GM21423 (cell line): ENCODE measurements around the gene COL4A6.
A peak's percentile ranks its signal among the peaks of the same experiment; 100 is the strongest.

Source experiments
- ATAC-seq: cut with Tn5 transposase; IDR thresholded peaks from one replicate; pipeline ENCODE4 v1.9.1; 2021; ENCODE audit warnings: mild to moderate bottlenecking, moderate library complexity; ENCODE audit not compliant: unreplicated experiment

The COL4A6 gene

DNA sequence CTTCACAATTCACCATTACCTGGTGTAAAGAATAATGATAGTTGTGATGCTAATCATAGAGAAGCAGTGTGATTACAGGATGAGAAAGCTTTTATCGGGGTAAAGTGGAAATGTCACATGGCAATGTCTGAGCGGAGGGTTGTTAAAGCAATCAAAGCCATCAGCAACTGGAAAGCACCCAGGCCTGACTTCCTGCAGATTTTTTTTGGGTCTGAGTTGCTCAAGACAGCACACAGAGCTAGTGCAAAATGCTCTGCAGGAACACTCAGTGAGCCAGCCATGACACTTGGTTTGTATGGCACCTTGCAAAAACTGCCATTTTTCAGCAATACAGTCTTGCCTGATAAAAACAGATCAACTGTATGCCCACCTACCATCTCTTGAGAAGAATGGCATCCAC is 152.9 kb downstream of the COL4A6 start:
- no peak for ATAC-seq

DNA sequence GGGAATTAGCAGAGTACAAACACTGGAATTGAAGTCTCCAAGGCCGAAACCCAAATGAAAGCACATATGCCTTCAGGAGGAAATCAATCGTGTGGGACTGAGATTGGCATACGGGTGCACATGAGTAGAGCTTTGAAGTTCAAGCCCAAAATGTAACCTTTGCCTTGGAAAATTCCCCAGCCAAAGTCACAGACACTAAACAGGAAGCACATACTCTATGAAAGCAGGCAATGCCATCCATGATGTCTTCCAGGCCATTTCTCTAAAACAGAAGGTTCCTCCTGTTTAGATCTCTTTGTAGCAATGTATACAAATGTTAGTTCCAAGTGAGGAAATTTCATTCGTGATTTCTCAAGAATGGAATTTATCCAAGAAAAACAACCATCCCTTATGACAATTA is 162.5 kb downstream of the COL4A6 start:
- no peak for ATAC-seq

DNA sequence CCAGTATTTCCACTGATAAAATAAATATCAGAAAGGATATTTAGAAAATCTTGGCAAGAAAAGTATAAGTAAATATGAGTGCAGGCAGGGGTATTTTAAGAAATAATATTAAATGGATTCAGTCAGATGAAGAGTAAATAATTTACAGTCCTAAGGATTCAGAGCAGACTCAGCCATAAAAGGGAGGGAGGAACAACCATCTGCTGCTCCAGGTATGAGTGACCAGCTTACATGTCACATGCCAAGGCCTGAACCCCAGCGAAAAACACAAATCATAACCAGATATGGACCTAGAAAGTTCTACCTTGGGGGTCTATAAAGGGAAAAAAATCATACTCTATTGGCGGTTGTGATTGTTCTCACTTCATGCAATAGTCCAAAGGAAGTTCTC is 166.8 kb downstream of the COL4A6 start:
- peak; percentile 52 for ATAC-seq

DNA sequence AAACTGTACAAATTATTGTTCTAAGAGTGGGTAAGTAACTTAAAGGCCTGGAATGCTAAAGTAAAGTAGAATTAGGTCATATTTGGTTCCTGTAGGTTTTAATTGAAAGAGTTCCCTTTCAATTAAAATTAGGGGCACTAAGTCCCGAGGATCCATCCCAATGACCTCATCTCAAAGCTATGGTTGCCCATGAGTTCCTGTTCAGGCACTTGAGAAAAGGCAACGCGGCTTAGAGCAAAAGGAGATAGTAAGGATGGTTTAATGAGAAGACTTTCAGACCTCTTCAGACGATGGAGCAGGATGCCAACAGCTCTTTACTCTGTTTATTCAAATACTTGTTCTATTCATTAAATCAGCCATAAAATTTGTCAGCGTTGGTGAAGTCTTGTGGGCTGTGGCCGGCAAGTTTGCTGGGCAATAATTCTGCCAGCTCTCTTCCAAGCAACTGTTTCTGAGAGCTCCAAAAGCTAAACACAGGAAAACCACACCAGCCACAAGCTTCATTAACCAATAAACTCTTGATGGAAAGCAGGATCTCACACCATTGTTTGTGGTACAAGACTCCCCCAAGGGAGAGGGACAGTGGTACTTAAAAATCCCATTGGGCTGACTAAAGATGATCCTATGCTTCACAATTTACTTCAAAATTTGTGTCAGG is 167.4 kb downstream of the COL4A6 start:
- peak; percentile 46 for ATAC-seq

DNA sequence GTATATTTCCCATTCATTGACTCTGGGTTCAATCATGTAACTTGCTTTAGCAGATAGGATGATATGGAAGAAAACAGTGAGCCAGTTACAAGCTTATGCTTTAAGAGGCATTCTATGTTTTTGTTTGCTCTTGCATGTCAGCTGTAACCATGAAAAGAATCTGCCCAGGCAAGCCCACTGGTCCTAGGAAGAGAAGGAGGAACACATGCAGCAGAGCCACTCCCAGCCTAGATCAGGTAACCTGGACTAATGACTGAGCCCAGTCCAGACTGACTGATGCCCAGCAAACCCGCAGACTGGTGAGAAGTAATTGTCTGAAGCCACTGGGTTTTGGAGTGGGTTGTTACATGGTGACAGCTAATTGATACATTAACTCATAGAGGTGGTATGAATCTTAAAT is 167.9 kb downstream of the COL4A6 start:
- no peak for ATAC-seq

DNA sequence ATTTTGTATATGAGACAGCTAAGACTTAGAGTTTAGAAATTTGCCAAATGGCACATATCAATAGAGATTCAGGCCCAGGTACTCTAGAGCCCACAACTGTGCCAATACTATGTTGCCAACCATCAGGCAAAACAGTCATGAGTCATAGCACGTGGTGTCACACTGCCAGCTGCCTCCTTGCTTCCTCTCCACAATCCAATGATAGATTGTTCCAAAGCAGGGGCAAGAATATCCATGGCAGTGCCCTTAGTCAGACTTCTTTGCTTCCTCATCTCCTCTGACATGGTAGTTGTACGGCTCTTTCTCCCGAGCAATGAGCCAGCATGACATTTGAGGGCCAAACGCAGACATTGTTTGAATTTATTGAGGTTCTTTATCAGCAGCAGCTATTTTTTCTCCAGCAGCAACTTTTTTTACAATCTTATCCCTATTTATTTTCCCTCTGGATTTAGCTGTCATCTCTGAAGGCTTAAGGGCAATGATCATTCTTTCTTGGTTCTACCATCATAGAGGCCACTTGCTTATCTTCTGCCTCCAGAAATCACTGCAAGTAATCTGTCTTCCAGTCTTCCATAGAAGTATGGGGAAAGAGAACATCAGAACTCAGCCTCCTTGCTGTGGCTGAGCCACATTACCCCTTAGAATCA is 169.7 kb downstream of the COL4A6 start:
- no peak for ATAC-seq

DNA sequence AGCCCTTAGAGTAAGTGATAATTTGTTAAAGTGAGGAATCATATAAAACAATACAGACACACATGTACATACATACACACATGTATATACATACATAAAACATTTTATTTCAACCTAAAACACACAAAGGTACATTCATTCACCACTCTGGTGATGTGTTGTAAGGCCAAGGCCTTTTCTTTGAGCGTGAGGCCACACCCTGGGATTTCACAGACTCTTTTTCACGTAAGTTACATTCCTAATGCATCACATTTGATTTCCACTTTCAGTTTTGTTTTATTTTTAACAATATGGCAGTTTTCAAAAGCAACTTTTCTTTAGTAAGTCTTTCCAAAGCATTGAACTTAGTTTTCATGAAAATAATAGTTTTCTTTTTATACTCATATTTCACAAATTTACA is 170.7 kb downstream of the COL4A6 start:
- ATAC-seq, result no peak

DNA sequence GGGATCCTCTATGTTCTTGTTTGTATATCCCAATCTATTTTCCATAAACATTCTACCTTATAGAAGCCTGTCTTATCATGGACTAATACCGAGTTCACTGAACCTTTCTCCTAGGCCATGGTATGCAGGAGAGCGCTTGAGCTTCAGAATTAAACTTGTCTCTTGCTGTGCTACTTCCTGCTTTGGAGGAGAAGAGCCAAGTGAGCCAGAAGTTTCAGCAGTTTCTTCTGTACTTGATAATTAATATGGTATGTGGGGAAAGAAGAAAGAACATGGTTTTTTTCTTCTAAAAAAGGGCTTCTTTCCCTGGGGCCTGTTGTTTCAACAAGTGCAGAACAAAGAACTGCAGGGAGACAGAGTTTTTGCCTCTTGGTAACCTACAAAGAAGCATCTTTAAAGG is 173.8 kb downstream of the COL4A6 start:
- ATAC-seq, result no peak

DNA sequence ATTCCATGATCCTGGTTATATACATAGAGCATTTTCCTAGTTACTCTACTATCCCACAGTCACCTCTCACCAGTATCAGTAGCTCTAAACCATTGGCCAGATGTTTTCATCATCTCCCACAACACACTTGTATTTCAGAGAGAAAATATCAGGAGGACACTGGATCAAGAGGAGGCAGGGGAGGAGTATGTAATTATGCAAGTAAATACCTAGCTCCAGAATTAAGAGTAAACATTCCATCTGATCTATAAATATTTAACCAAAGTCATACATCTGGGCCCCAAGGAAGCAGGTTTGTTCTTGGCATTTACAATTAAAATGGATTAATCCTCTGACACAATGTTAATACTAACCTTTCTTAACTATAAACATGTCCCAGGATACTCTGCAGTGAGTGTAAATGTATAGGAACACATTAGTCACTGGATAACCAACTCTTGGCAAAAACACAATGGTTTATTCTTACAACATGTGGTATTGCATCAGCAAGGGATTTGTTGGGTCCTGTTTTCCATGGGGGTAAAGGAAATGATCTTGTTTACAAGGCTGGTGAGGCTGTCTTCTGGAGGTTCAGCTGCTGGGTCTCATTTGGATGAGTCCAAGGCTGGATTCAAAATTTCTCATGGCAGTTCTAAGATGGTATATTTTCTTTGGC is 176.5 kb downstream of the COL4A6 start:
- no peak for ATAC-seq

DNA sequence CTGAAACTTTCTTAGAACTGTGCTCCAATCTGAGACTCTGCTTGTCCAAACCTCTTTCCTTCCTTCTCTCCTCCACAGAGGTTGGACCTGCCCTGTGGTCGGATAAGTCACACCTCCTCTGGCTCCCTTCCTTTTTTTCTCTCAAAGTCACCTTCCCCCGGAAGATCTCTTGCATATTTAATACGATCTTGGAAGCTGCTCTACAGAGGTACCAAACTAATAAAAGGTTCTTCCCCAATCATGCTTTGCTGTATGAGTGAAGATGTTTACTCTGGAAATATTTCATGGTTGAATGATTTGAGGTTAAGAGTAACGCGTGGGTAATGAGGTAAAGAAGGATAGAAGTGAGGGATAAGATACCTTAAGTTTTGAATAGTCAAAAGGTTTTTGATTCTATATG is 180.7 kb downstream of the COL4A6 start:
- no peak for ATAC-seq

DNA sequence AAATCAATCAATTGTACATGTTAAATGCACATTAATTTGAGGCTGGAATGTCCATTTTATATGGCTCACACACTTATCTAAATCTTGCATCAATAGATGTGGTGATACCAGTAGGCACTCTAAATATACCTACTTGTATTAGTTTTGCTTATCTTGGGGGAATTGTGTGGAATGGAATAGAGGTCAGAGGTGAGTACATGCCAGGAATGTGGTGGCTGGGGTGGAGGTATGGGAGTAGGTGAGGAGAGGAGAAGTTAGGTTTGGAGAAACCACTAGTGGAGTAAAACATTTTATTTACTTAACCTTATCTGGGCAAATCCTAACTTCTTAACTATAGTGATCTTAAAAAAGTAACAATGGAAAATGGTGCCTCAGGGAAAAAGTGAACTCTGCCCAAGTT is 183.6 kb downstream of the COL4A6 start:
- no peak for ATAC-seq

DNA sequence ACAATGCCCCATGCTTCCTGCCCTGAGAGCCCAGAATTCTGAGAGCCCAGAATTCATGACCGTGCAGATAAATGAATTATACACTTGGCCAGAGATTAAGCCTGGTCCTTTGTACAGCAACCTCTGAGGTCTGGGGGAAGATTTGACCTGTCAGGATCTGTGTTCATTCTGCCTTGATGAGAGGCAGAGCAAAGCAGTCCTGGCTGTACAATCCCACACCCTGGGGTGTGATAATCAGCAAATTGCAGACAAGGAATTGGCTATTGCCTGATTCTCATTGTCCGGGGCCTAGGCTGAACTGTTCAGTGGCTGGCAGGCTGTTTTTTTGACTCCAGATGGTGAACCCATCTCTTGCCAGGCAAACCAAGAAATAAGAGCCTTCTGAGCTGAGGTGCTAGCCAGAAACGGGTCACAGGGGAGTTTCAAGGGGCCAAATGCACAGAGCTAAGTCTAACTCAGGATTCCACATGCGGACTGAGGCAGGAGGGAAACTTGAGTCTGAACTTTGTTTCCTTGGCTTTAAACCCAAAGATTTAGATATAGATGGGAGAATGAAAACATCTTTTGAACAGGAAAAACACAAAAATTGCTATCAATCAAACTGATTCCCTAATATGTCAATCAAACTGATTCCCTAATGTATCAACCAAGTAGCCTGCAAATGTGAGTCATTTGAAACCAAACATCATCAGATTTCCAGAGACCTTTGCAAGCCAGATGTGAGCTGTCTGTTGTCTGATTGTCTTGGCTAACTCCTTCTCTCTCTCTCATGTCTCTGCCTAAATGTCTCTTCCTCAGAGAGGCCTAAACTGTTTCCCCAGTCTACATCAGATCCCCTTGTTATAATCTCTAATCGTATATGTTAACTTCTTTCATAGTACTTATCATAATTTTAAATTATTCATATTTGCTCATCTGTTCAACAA is 187.3 kb downstream of the COL4A6 start:
- ATAC-seq, result no peak

DNA sequence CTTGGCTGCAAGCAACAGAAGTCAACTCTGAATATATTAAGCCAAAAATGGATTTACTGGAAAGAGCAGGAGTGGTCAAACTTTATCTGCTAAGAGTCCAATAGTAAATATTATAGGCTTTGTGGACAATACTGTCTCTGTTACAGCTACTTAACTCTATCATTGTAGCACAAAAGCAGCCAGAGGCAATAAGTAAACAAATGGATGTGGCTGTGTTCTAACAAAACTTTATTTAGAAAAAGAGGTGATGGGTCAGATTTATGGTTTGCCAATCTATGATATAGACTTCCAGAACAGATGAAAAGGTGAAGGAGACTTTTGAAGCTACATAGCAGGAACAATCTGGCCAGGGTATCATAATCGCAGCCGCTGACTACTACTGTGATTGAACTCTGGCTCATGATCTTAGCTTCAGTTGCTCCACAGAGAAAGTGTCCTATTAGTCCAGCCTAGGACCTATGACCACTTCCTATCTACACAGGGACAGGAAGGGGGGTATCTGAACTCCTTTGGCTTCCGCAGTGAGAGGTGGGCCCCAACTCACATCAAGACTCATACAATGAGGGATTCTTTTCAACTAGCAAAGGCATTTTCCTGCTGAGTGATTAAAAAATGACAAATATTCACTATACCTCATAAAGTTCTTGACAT is 191.8 kb downstream of the COL4A6 start:
- ATAC-seq, result no peak

DNA sequence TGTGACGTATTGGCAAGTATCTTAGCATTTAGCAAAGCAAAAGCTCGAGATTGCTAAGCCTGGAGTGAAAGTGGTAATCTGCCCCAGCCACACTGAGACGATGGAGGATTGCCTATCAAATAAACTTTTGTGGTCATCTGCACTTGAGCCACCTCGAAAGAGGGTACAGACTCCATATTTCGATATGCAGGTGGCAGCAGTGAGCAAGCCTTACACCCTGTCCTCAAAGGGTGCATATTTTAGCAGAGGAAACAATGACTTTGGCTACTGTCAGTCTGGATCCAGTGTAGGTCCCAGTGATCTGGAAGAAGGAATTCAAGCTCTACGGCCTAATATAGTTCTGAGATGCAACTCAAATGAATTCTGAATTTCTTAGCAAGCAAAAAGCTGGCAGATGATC is 192.8 kb downstream of the COL4A6 start:
- ATAC-seq, result no peak

DNA sequence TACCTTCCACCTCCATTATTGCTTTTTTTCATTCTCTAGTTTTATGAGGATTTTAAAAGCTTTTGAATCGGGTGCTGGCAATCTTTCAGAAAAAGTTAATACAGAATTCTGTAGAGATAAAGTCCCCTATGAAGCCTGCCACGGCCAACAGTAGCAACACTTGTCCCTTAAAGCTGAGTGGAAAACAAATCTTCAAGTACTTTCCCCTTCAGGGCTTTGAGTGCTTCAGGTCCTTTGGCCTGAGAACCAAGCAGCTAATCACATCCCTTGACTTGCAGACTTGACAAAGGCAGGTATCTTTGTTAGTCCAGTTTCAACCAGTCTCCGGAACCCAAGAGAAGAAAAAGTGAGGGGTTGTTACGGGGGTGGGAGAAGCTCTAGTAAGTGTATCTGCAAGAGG is 202.2 kb downstream of the COL4A6 start:
- no peak for ATAC-seq

DNA sequence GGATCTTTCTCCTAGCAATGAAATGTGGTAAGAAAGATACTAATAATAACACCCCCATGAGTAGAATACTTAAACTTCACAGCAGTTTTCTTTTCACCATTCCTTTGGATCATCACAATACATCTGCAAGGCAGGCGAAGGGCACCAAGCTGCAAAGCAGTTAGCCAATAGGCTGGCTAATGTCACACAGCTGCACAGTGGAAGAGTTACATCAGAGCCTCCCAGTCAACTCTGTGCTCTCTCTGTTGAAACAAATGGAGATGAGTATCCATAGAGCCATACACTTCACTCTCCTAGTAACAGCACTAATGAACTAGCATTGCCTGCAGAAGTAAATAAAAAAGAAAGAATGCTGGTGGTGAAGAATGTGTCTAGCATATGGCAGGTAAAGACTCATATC is 207.6 kb downstream of the COL4A6 start:
- ATAC-seq, result no peak

DNA sequence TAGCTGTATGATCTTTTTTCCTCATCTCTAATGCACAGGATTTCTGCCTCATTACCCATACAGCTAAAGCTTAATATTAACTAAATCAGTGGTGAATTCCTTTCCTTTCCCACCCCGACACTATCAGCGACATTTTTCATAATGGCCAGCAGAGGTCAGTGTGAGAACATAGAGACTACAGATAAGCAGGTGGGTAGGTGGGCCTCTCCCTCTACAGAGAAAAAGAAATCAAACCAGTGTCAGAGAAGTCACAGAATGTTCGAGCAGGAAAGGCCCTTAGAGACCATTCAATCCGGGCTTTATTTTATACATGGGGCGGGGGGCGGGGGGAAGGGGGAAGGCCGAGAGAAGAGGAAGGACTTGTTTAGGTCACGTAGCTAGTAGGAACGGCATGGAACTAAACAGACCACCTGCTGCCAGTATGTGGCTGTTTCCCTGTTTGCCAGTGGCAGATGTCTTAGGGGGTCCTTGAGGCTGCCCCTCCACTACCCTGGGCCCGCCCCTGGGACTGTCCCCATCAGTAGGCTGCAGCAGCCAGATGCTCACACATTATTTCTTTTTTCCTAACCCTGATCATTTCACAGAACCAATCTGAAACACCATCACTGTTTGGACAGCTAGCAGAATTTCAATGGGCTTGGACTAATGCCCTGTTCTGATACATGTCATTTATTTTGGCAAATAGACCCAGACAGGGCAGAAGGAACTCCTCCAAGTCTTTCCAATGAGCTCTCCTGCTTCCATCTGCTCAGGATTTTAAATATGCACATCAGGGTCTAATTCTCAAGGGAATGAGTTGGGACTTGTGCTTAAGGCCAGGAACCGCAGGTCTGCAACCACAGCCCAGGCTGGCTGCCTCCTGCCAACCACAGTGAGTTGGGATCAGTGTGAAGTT is 213.2 kb downstream of the COL4A6 start:
- peak; percentile 69 for ATAC-seq

DNA sequence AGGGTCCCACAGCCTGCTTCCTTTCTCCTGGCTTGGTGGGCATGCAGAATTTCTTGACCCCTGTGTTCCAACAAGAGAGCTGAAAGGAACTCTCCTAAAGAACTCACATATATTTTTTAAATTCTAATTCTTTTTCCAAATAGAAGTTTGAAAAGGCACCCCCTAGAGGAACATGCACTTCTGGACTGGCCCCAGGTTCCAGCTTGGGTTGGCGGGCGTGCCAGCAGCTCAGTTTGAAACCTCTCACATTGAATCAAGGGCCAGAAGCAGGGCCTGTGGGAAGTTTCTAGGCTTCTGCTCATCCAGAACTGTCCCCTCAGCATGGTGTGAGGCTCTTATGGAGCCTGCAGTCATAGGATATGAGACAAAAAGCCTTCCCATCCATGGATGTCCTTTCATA is 214.0 kb downstream of the COL4A6 start:
- no peak for ATAC-seq

DNA sequence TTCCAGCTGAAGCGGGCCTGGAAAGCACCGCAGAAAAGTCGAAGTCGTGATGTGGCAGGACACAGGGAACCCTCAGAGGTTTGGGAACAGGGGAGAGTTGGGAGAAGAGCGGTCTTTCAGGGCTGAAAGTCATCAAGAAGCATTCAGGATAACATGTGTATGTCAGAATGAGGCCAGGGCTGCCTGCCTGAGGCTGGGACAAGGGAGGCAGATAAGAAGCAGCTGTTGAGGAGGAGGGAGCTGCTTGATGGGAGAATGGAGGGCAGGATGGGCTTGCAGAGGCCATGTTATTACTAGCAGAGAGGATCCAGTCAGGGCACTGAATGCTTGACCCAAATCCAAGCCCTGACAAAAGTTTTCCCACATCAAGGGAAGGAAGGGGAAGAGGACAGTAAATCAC is 214.6 kb downstream of the COL4A6 start:
- no peak for ATAC-seq

DNA sequence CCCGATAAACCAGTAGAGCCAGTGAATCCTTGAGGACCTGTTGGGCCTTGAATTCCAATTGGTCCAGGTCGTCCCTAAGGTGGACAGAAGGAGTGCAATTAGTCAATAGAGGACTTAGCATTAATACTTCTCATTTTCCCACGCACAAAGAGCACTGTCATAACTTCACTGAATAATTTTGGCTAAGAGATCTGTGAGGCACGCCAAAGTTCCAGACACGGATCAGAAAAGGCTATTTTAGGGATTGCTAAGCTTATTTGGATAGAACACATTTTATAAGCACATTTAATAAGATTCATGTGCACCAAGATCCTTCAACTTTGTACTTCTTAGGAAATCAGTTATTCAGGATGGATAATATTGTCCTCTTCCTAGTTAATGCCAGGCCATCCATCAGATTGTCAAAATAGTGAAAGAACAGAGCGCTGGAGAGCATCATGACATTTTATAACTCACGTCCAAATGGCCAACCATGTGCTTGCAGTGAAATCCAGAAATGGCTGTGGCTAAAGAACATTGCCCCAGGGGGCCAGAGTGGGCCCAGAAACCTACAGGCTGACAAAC is 216.8 kb downstream of the COL4A6 start:
- ATAC-seq, result no peak
